HCT116 (cell line): ENCODE results near the gene TRIM73.
"Not testable (repeated sequence)": the region's sequence is repeated elsewhere in the genome, so short reads cannot be mapped to it uniquely, and the experiment has no call there.

Experiments used
- CBX3 ChIP-seq: IDR thresholded peaks from 2 replicates; pipeline ENCODE4 v1.6.1; 2012; ENCODE audit warnings: low read depth
- CEBPB ChIP-seq: IDR thresholded peaks from 2 replicates; pipeline ENCODE4 v1.6.1; 2012; ENCODE audit warnings: low read depth
- EZH2 ChIP-seq: fragments of 200-600 bp; sonication (generic); IDR thresholded peaks from 2 replicates; pipeline ENCODE4 v1.6.1; 2017; ENCODE audit warnings: antibody characterized with exemption, mixed run types
- EZH2phosphoT487 ChIP-seq: fragments of 200-600 bp; IDR thresholded peaks from 2 replicates; pipeline ENCODE4 v1.6.1; 2018; ENCODE audit warnings: antibody characterized with exemption, borderline replicate concordance
- POLR2A ChIP-seq: IDR thresholded peaks from 2 replicates; pipeline ENCODE4 v1.7.0; 2011; ENCODE audit warnings: borderline replicate concordance; ENCODE audit not compliant: insufficient read depth, insufficient read length; ENCODE audit errors: extremely low read depth
- POLR2AphosphoS5 ChIP-seq: IDR thresholded peaks from 2 replicates; pipeline ENCODE4 v1.6.1; 2011; ENCODE audit warnings: mild to moderate bottlenecking, low read depth, low read length, moderate library complexity
- RAD21 ChIP-seq: IDR thresholded peaks from 2 replicates; pipeline ENCODE4 v1.6.1; 2012; ENCODE audit warnings: low read depth, mild to moderate bottlenecking
- SP1 ChIP-seq: IDR thresholded peaks from 2 replicates; pipeline ENCODE4 v1.6.1; 2012; ENCODE audit warnings: low read depth
- SRF ChIP-seq: IDR thresholded peaks from 2 replicates; pipeline ENCODE4 v1.6.1; 2012; ENCODE audit warnings: low read depth
- TF ChIP-seq, protein P1 (sequence below): IDR thresholded peaks from 2 replicates; pipeline ENCODE4 v1.6.1; 2011; ENCODE audit warnings: mild to moderate bottlenecking, low read length, moderate library complexity; ENCODE audit not compliant: insufficient replicate concordance; ENCODE audit errors: extremely low read depth
- TF ChIP-seq, protein P2 (sequence below), 3 experiments: fragments of 200-600 bp in 1 of 3; sonication (generic) in 1 of 3; IDR thresholded peaks in 2 of 3; conservative IDR thresholded peaks in 1 of 3; 2 replicates each; pipeline ENCODE4 v1.5.1; 2012 to 2017; ENCODE audit warnings: low read depth in 2 of 3, low read length in 2 of 3, antibody characterized with exemption in 1 of 3, borderline replicate concordance in 1 of 3, control low read depth in 1 of 3, mild to moderate bottlenecking in 1 of 3, mixed read lengths in 1 of 3, mixed run types in 1 of 3, moderate library complexity in 1 of 3; ENCODE audit not compliant: insufficient read depth in 1 of 3
- TF ChIP-seq, protein P3 (sequence below): IDR thresholded peaks from 2 replicates; pipeline ENCODE4 v1.6.1; 2012; ENCODE audit warnings: low read depth

DNA sequence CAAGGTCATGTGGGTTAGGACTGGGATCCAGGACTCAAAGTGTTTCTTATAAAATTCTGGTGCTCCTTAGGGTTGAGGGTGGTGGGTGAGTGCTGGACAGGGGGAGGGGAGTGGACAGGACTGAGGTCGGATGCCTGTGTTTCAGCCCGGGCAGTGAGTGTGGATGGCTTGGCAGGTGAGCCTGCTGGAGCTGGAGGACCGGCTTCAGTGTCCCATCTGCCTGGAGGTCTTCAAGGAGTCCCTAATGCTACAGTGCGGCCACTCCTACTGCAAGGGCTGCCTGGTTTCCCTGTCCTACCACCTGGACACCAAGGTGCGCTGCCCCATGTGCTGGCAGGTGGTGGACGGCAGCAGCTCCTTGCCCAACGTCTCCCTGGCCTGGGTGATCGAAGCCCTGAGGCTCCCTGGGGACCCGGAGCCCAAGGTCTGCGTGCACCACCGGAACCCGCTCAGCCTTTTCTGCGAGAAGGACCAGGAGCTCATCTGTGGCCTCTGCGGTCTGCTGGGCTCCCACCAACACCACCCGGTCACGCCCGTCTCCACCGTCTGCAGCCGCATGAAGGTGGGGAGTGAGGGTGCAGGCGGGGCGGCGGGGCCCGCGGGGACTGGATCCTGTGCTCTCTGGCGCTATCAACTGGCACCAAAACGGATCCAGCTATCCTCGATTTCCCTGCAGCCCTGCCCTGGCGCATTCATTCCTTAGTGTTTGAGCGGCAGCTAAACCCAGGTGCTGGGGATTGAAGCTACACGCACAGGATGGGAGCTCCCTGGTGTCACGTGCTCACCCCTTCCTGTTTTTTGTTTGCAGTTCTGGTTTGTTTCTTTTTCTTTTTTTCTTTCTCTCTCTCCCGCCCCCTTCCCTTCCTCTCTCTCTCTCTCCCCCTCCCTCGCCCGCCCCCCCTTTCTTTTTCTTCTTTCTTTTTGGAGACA lies 3.6 kb downstream of the TRIM73 start:
- not testable (repeated sequence) for TF ChIP-seq POLR2AphosphoS5, SRF, POLR2A, CEBPB, SP1, EZH2, CBX3, EZH2phosphoT487, RAD21
- TF ChIP-seq, protein P1, sequence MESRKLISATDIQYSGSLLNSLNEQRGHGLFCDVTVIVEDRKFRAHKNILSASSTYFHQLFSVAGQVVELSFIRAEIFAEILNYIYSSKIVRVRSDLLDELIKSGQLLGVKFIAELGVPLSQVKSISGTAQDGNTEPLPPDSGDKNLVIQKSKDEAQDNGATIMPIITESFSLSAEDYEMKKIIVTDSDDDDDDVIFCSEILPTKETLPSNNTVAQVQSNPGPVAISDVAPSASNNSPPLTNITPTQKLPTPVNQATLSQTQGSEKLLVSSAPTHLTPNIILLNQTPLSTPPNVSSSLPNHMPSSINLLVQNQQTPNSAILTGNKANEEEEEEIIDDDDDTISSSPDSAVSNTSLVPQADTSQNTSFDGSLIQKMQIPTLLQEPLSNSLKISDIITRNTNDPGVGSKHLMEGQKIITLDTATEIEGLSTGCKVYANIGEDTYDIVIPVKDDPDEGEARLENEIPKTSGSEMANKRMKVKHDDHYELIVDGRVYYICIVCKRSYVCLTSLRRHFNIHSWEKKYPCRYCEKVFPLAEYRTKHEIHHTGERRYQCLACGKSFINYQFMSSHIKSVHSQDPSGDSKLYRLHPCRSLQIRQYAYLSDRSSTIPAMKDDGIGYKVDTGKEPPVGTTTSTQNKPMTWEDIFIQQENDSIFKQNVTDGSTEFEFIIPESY, result not testable (repeated sequence)
- TF ChIP-seq, protein P2, sequence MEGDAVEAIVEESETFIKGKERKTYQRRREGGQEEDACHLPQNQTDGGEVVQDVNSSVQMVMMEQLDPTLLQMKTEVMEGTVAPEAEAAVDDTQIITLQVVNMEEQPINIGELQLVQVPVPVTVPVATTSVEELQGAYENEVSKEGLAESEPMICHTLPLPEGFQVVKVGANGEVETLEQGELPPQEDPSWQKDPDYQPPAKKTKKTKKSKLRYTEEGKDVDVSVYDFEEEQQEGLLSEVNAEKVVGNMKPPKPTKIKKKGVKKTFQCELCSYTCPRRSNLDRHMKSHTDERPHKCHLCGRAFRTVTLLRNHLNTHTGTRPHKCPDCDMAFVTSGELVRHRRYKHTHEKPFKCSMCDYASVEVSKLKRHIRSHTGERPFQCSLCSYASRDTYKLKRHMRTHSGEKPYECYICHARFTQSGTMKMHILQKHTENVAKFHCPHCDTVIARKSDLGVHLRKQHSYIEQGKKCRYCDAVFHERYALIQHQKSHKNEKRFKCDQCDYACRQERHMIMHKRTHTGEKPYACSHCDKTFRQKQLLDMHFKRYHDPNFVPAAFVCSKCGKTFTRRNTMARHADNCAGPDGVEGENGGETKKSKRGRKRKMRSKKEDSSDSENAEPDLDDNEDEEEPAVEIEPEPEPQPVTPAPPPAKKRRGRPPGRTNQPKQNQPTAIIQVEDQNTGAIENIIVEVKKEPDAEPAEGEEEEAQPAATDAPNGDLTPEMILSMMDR (IDR thresholded peaks at IDR 0.05 in 2 of 3, conservative IDR thresholded peaks at IDR 0.05 in 1 of 3; ENCODE audit: borderline replicate concordance in 1 of 3, insufficient read depth in 1 of 3, low read depth in 2 of 3, low read length in 2 of 3), result not testable (repeated sequence)
- TF ChIP-seq, protein P3, sequence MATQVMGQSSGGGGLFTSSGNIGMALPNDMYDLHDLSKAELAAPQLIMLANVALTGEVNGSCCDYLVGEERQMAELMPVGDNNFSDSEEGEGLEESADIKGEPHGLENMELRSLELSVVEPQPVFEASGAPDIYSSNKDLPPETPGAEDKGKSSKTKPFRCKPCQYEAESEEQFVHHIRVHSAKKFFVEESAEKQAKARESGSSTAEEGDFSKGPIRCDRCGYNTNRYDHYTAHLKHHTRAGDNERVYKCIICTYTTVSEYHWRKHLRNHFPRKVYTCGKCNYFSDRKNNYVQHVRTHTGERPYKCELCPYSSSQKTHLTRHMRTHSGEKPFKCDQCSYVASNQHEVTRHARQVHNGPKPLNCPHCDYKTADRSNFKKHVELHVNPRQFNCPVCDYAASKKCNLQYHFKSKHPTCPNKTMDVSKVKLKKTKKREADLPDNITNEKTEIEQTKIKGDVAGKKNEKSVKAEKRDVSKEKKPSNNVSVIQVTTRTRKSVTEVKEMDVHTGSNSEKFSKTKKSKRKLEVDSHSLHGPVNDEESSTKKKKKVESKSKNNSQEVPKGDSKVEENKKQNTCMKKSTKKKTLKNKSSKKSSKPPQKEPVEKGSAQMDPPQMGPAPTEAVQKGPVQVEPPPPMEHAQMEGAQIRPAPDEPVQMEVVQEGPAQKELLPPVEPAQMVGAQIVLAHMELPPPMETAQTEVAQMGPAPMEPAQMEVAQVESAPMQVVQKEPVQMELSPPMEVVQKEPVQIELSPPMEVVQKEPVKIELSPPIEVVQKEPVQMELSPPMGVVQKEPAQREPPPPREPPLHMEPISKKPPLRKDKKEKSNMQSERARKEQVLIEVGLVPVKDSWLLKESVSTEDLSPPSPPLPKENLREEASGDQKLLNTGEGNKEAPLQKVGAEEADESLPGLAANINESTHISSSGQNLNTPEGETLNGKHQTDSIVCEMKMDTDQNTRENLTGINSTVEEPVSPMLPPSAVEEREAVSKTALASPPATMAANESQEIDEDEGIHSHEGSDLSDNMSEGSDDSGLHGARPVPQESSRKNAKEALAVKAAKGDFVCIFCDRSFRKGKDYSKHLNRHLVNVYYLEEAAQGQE, result not testable (repeated sequence)
